Mesangial cell (primary cell): ENCODE results near the gene PPIH. TPM values are rescaled to one million over a fixed set of nuclear protein-coding genes. Genes with fewer than 3 reads are reported as not detected.

Experiments used
- total RNA-seq: library from RNA; depleted of rRNA; stranded (reverse); fragments of >200 nt; gene quantifications from 2 replicates; pipeline ENCODE4 v1.2.3, GENCODE V29; 2015

The PPIH gene
- total RNA-seq, result 17.1 and 57.4 TPM in 2 replicates

GRCh38 chr1:42657981-42658876, at the start of gene PPIH:
Gene PPIH (plus strand): TSS chr1:42658423. CDS start chr1:42658447, 24 bp downstream.

GRCh38 chr1:42681741-42682483, 23.7 kb downstream of the PPIH start, which contains the start of gene YBX1:
Gene YBX1 (plus strand): TSS chr1:42682418. CDS start chr1:42682566, 148 bp downstream.

Other genes starting within 250 kb of the PPIH start
- 0.16 and 1.9 TPM in 2 replicates for gene ZMYND12, start 202.4 kb upstream of the PPIH start, total RNA-seq
- 80.3 and 135 TPM in 2 replicates for gene PPCS, start 201.9 kb upstream of the PPIH start, total RNA-seq
- gene CCDC30, start 195.1 kb upstream of the PPIH start, total RNA-seq, result 0.49 and 2.4 TPM in 2 replicates
- 397 and 625 TPM in 2 replicates for gene YBX1, start 24.0 kb downstream of the PPIH start, total RNA-seq
- gene CLDN19, start 81.8 kb downstream of the PPIH start, total RNA-seq, result 1.8 TPM in 1 of 2 replicates, not detected in the other
- 130 and 153 TPM in 2 replicates for gene P3H1, start 108.6 kb downstream of the PPIH start, total RNA-seq
- 2.8 and 4.1 TPM in 2 replicates for gene C1orf50, start 108.8 kb downstream of the PPIH start, total RNA-seq
- 0.25 TPM in 1 of 2 replicates, not detected in the other for gene TMEM269, start 126.6 kb downstream of the PPIH start, total RNA-seq
- gene ERMAP, start 158.7 kb downstream of the PPIH start, total RNA-seq, result 8.1 and 13.4 TPM in 2 replicates
- 14.5 and 15.3 TPM in 2 replicates for gene SVBP, start 159.0 kb downstream of the PPIH start, total RNA-seq
- 5.4 and 11.9 TPM in 2 replicates for gene ZNF691, start 188.2 kb downstream of the PPIH start, total RNA-seq